ENCODE measurements around the gene DPF3.

DNA sequence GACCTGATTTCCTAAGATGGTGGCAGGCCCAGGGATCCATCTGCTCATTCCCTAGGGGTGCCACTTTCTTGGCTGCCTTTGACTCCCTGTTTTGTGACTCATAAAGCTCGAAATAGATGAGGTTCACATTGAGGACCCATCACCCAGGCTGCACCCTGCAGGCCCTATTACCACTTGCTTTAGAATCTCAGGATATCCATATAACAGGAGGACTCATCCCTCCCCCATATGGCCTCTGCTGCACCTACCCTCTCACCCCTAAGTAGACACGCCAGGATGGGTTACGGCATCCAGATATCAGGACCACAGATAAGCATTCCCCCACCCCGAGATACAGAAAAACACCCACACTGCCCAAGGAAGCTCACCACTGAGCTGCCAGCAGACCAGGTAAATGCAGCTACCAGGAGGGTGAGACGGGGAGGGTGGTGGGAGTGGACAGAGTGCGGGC is 155.7 kb downstream of the DPF3 start:
- TF ChIP-seq POLR2AphosphoS5 (IDR thresholded peaks at IDR 0.05; ENCODE audit: low read depth, low read length) (no peak), SIN3A (IDR thresholded peaks at IDR 0.05; ENCODE audit: borderline replicate concordance, insufficient read depth, low read depth, low read length) (no peak)
- TF ChIP-seq, protein P1, sequence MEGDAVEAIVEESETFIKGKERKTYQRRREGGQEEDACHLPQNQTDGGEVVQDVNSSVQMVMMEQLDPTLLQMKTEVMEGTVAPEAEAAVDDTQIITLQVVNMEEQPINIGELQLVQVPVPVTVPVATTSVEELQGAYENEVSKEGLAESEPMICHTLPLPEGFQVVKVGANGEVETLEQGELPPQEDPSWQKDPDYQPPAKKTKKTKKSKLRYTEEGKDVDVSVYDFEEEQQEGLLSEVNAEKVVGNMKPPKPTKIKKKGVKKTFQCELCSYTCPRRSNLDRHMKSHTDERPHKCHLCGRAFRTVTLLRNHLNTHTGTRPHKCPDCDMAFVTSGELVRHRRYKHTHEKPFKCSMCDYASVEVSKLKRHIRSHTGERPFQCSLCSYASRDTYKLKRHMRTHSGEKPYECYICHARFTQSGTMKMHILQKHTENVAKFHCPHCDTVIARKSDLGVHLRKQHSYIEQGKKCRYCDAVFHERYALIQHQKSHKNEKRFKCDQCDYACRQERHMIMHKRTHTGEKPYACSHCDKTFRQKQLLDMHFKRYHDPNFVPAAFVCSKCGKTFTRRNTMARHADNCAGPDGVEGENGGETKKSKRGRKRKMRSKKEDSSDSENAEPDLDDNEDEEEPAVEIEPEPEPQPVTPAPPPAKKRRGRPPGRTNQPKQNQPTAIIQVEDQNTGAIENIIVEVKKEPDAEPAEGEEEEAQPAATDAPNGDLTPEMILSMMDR (IDR thresholded peaks at IDR 0.05): no peak
- TF ChIP-seq, protein P2, sequence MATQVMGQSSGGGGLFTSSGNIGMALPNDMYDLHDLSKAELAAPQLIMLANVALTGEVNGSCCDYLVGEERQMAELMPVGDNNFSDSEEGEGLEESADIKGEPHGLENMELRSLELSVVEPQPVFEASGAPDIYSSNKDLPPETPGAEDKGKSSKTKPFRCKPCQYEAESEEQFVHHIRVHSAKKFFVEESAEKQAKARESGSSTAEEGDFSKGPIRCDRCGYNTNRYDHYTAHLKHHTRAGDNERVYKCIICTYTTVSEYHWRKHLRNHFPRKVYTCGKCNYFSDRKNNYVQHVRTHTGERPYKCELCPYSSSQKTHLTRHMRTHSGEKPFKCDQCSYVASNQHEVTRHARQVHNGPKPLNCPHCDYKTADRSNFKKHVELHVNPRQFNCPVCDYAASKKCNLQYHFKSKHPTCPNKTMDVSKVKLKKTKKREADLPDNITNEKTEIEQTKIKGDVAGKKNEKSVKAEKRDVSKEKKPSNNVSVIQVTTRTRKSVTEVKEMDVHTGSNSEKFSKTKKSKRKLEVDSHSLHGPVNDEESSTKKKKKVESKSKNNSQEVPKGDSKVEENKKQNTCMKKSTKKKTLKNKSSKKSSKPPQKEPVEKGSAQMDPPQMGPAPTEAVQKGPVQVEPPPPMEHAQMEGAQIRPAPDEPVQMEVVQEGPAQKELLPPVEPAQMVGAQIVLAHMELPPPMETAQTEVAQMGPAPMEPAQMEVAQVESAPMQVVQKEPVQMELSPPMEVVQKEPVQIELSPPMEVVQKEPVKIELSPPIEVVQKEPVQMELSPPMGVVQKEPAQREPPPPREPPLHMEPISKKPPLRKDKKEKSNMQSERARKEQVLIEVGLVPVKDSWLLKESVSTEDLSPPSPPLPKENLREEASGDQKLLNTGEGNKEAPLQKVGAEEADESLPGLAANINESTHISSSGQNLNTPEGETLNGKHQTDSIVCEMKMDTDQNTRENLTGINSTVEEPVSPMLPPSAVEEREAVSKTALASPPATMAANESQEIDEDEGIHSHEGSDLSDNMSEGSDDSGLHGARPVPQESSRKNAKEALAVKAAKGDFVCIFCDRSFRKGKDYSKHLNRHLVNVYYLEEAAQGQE (IDR thresholded peaks at IDR 0.05; ENCODE audit: insufficient read depth in 1 of 2, low read depth in 2 of 2, low read length in 1 of 2): no peak
